NT2/D1 (cell line): ENCODE data around the gene RRAGC.

Source experiments
- YY1 ChIP-seq: IDR thresholded peaks from 2 replicates; pipeline ENCODE4 v1.6.1; 2011; ENCODE audit not compliant: insufficient read length, insufficient read depth
- ZNF274 ChIP-seq: IDR thresholded peaks from 2 replicates; pipeline ENCODE4 v1.6.1; 2011; ENCODE audit warnings: mild to moderate bottlenecking, low read depth, low read length

GRCh38 chr1:38848071-38848470 lies 11.5 kb downstream of the RRAGC start:
- TF ChIP-seq ZNF274 (no peak), YY1 (no peak)
